Endodermal cell (in vitro differentiated cells): ENCODE results near the gene SLC25A19. TPM values are rescaled to one million over a fixed set of nuclear protein-coding genes. Genes with fewer than 3 reads are reported as not detected.

Experiments
- DNase-seq: peaks from one replicate; pipeline ENCODE4 v3.0.0-alpha.2; 2017
- H3K27ac ChIP-seq: 2 replicates; pipeline ENCODE4 v1.5.1; 2013; ENCODE audit warnings: mild to moderate bottlenecking, low read depth, low read length, moderate library complexity
- H3K27me3 ChIP-seq: 2 replicates; pipeline ENCODE4 v1.6.1; 2013; ENCODE audit warnings: mild to moderate bottlenecking, low read length, moderate library complexity; ENCODE audit not compliant: insufficient read depth, control insufficient read depth, poor library complexity, severe bottlenecking
- H3K36me3 ChIP-seq: 2 replicates; pipeline ENCODE4 v1.7.0; 2013; ENCODE audit warnings: mild to moderate bottlenecking, low read length, moderate library complexity; ENCODE audit not compliant: control insufficient read depth, insufficient read depth
- H3K4me1 ChIP-seq: one replicate; pipeline ENCODE4 v1.7.0; 2013; ENCODE audit warnings: low read length; ENCODE audit not compliant: control insufficient read depth, insufficient read depth
- H3K4me3 ChIP-seq: 2 replicates; pipeline ENCODE4 v1.5.1; 2013; ENCODE audit warnings: mild to moderate bottlenecking, low read length, moderate library complexity
- H3K9ac ChIP-seq: 2 replicates; pipeline ENCODE4 v1.6.1; 2013; ENCODE audit warnings: mild to moderate bottlenecking, low read length, moderate library complexity; ENCODE audit not compliant: poor library complexity, severe bottlenecking; ENCODE audit errors: extremely low read depth
- H3K9me3 ChIP-seq: 2 replicates; pipeline ENCODE4 v1.6.1; 2013; ENCODE audit warnings: mild to moderate bottlenecking, low read length, moderate library complexity; ENCODE audit not compliant: control insufficient read depth
- H3K27ac Mint-ChIP-seq: 2 replicates; pipeline ENCODE4 v1.8.0; 2020; ENCODE audit warnings: mixed read lengths
- H3K27me3 Mint-ChIP-seq: 2 replicates; pipeline ENCODE4 v1.8.0; 2021; ENCODE audit warnings: mild to moderate bottlenecking, mixed read lengths; ENCODE audit not compliant: insufficient read depth
- H3K36me3 Mint-ChIP-seq: 2 replicates; pipeline ENCODE4 v1.8.0; 2020; ENCODE audit warnings: low read depth, mixed read lengths
- H3K4me1 Mint-ChIP-seq: 2 replicates; pipeline ENCODE4 v1.8.0; 2020; ENCODE audit warnings: mixed read lengths
- H3K4me3 Mint-ChIP-seq: 2 replicates; pipeline ENCODE4 v1.8.0; 2020; ENCODE audit warnings: mild to moderate bottlenecking, moderate library complexity, mixed read lengths
- H3K9me3 Mint-ChIP-seq: 2 replicates; pipeline ENCODE4 v1.8.0; 2020; ENCODE audit warnings: mild to moderate bottlenecking, mixed read lengths
- CTCF ChIP-seq: fragments of 200-600 bp; sonication (generic); conservative IDR thresholded peaks from 2 replicates; pipeline ENCODE4 v1.5.0; 2021; ENCODE audit warnings: antibody characterized with exemption, mild to moderate bottlenecking
- WGBS, 2 experiments: methylation state at CpG; one replicate each; pipeline versions ENCODE4 v1.1.5 to v1.1.7; 2013; ENCODE audit warnings: missing lambda C conversion rate in 2 of 2, mixed read lengths in 1 of 2; ENCODE audit not compliant: insufficient coverage in 1 of 2, insufficient read length in 1 of 2; 5-methylcytosine and 5-hydroxymethylcytosine counted together
- total RNA-seq, 2 donors: library from RNA; stranded (reverse); fragmentation: NEBNext Ultra II Directional in 1 of 2; extraction: Animal tissue kit (Norgen Biotek cat#: 25700) in 1 of 2; gene quantifications; 2 replicates in 1 of 2; 3 replicates in 1 of 2; pipeline ENCODE4 v1.2.1, GENCODE V29; 2021

SLC25A19 gene
- total RNA-seq, 2 donors from 2014 or later = 10.6 to 10.7 TPM

- no peak overlapping the region for H3K27ac ChIP-seq
- H3K36me3 ChIP-seq = peaks cover 22% of the 10 kb centered on the region
- H3K4me3 ChIP-seq = peak overlapping the region; percentile 87
- peak overlapping the region; percentile 71 for H3K4me3 Mint-ChIP-seq
- WGBS, 2 experiments = 44 to 57% methylated on average over 4 to 6 of the region's 6 CpGs
- peak overlapping the region; percentile 66 for H3K9ac ChIP-seq
- no peaks in the 10 kb centered on the region for H3K9me3 ChIP-seq
- H3K4me1 ChIP-seq = peaks cover 9% of the 10 kb centered on the region
- peaks cover 10% of the 10 kb centered on the region for H3K4me1 Mint-ChIP-seq
- no peaks in the 10 kb centered on the region for H3K27me3 Mint-ChIP-seq
- TF ChIP-seq CTCF = no peak
- DNase-seq = no peak
- H3K36me3 Mint-ChIP-seq = peaks cover 18% of the 10 kb centered on the region
- H3K9me3 Mint-ChIP-seq = no peaks in the 10 kb centered on the region
- H3K27me3 ChIP-seq = no peaks in the 10 kb centered on the region
- H3K27ac Mint-ChIP-seq = peak overlapping the region; percentile 60
Measured at GRCh38 chr17:75269844-75270217, 19.4 kb downstream of the SLC25A19 start.

- whole genome bisulfite sequencing, 2 experiments = 63 to 76% methylated on average over 6 to 14 of the region's 14 CpGs
- no peak overlapping the region for H3K9ac ChIP-seq
- Mint-ChIP-seq H3K27me3 (no peaks in the 10 kb centered on the region), H3K36me3 (peaks cover 33% of the 10 kb centered on the region), H3K4me1 (peaks cover 11% of the 10 kb centered on the region), H3K9me3 (no peaks in the 10 kb centered on the region), H3K27ac (peak overlapping the region; percentile 69), H3K4me3 (no peak overlapping the region)
- TF ChIP-seq CTCF = peak; percentile 76
- H3K27me3 ChIP-seq = no peaks in the 10 kb centered on the region
- DNase-seq = peak; percentile 94
- H3K36me3 ChIP-seq = peaks cover 40% of the 10 kb centered on the region
- peaks cover 9% of the 10 kb centered on the region for H3K4me1 ChIP-seq
- no peaks in the 10 kb centered on the region for H3K9me3 ChIP-seq
- H3K4me3 ChIP-seq = no peak overlapping the region
- H3K27ac ChIP-seq = no peak overlapping the region
Measured at GRCh38 chr17:75267411-75268232, 21.6 kb downstream of the SLC25A19 start.

DNA sequence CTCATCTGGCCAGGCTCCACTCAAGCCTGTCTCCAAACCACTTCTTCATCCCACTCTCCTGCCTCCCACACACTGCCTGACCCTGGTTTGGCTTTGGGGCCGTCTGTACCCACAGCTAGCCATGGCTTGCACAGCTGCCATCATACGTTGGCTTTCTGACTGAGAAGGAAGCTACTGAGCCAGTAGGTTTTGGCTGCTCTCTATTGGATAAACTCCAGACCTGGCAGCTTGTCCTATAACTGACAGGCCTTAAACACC, 22.2 kb downstream of the SLC25A19 start:
- no peak for DNase-seq
- no peaks in the 10 kb centered on the region for H3K9me3 ChIP-seq
- Mint-ChIP-seq H3K4me3 (no peak overlapping the region), H3K9me3 (no peaks in the 10 kb centered on the region), H3K4me1 (peaks cover 16% of the 10 kb centered on the region), H3K27me3 (no peaks in the 10 kb centered on the region), H3K27ac (no peak overlapping the region), H3K36me3 (peaks cover 33% of the 10 kb centered on the region)
- 94 to 96% methylated on average over 2 of the region's 2 CpGs for WGBS, 2 experiments
- H3K36me3 ChIP-seq = peaks cover 40% of the 10 kb centered on the region
- no peak for TF ChIP-seq CTCF
- no peak overlapping the region for H3K9ac ChIP-seq
- H3K27me3 ChIP-seq = no peaks in the 10 kb centered on the region
- H3K4me3 ChIP-seq = no peak overlapping the region
- peaks cover 9% of the 10 kb centered on the region for H3K4me1 ChIP-seq
- H3K27ac ChIP-seq = no peak overlapping the region
